MM.1S (cell line): ENCODE results near the gene GCK.

Source experiments
- EZH2 ChIP-seq: fragments of 300-600 bp; sonication (generic); optimal IDR thresholded peaks from 2 replicates; pipeline ENCODE3; 2017; ENCODE audit warnings: low read depth, mild to moderate bottlenecking, antibody characterized with exemption, low read length, mixed read lengths
- TF ChIP-seq, protein P1 (sequence below): fragments of 300-600 bp; sonication (generic); IDR thresholded peaks from 2 replicates; pipeline ENCODE4 v1.5.1; 2016; ENCODE audit warnings: antibody characterized with exemption, low read length, mixed read lengths

DNA sequence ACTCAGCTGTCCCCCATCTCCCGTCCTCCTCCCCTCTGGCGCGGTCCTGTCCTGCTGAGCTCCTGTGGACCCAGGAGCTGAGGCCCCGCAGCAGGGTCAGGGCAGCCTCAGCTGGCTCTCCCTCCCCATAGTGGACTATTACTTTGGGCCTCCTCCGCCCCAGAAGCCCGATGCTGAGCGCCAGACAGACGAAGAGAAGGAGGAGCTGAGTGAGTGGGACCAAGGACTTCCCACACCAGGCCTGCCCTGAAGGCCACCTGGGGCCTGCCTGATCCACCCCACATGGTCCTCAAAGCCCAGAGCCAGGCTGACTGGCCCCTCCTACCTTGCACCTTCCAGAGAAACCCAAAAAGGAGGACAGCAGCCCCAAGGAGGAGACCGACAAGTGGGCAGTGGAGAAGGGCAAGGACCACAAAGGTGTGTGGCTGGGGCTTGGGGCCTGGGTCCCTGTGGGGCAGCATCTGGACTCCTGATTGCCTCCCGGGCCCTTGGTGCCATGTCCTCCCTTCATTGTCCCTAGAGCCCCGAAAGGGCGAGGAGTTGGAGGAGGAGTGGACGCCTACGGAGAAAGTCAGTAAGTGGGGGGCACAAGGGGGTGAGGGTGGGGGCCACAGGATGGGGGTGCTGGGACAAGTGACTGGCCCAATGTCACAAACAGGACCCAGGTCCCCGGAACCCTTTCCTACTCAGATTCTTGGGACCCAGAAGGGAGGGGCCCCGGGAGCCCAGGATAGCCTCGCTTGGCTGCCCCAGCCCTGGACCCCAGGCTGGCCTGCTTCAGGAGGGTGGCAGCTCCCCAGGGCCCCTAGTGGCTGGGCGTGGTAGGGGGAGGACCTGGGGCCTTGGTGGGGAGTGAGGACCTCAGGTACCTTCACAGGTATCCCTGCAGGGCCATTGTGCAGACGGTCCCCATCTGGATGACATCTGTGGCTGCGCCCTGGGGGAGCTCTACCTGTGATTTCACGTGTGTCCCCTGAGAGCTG lies 80.2 kb downstream of the GCK start:
- TF ChIP-seq, protein P1, sequence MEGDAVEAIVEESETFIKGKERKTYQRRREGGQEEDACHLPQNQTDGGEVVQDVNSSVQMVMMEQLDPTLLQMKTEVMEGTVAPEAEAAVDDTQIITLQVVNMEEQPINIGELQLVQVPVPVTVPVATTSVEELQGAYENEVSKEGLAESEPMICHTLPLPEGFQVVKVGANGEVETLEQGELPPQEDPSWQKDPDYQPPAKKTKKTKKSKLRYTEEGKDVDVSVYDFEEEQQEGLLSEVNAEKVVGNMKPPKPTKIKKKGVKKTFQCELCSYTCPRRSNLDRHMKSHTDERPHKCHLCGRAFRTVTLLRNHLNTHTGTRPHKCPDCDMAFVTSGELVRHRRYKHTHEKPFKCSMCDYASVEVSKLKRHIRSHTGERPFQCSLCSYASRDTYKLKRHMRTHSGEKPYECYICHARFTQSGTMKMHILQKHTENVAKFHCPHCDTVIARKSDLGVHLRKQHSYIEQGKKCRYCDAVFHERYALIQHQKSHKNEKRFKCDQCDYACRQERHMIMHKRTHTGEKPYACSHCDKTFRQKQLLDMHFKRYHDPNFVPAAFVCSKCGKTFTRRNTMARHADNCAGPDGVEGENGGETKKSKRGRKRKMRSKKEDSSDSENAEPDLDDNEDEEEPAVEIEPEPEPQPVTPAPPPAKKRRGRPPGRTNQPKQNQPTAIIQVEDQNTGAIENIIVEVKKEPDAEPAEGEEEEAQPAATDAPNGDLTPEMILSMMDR: peak; percentile 6; the same call in 1 of the 2 replicates
- no peak for TF ChIP-seq EZH2
